H1 (cell line): ENCODE data around the gene TMEM174. TPM values are rescaled to one million over a fixed set of nuclear protein-coding genes. Genes with fewer than 3 reads are reported as not detected.

ENCODE experiments used
- CTCF ChIA-PET: fragments of 300-600 bp; sonication (Branson Sonifier 250); formaldehyde crosslinking; loops from one replicate; lab custom pipeline; 2021; ENCODE audit not compliant: partially characterized antibody; lab: Charles Lee
- POLR2A ChIA-PET: fragments of 300-600 bp; sonication (Branson Sonifier 250); formaldehyde crosslinking; loops from one replicate; lab custom pipeline; 2021; ENCODE audit warnings: inconsistent platforms; ENCODE audit not compliant: partially characterized antibody; lab: Charles Lee
- DNase-seq, 2 experiments: peaks; one replicate each; pipeline versions ENCODE4 v3.0.0 to v3.0.0-alpha.2; 2010 to 2022; ENCODE audit warnings: low spot score in 2 of 2, low read depth in 1 of 2, mixed read lengths in 1 of 2
- FAIRE-seq: peaks from 2 replicates; lab custom pipeline; 2011; peaks lifted over from hg19 to GRCh38; lab: Jason Lieb, UNC
- H2AFZ ChIP-seq: 2 replicates; pipeline ENCODE4 v1.8.1; 2012; ENCODE audit warnings: low read length, inconsistent platforms
- H2AK5ac ChIP-seq: 2 replicates; pipeline ENCODE4 v1.6.1; 2013; ENCODE audit warnings: low read depth, low read length
- H2BK120ac ChIP-seq: replicated peaks from 2 replicates; pipeline ENCODE3; 2013; ENCODE audit warnings: low read depth, low read length, inconsistent platforms
- H2BK12ac ChIP-seq: 2 replicates; pipeline ENCODE4 v1.6.1; 2013; ENCODE audit warnings: low read depth, low read length
- H2BK15ac ChIP-seq: 2 replicates; pipeline ENCODE4 v1.6.1; 2013; ENCODE audit warnings: low read length
- H2BK20ac ChIP-seq: 2 replicates; pipeline ENCODE4 v1.6.1; 2013; ENCODE audit warnings: low read length
- H2BK5ac ChIP-seq: 2 replicates; pipeline ENCODE4 v1.6.1; 2013; ENCODE audit warnings: low read depth, low read length
- H3K14ac ChIP-seq: 2 replicates; pipeline ENCODE4 v1.6.1; 2013; ENCODE audit warnings: inconsistent platforms; ENCODE audit not compliant: insufficient read length
- H3K18ac ChIP-seq: 2 replicates; pipeline ENCODE4 v1.6.1; 2013; ENCODE audit warnings: low read length; ENCODE audit errors: extremely low read depth
- H3K23ac ChIP-seq: 2 replicates; pipeline ENCODE4 v1.6.1; 2013; ENCODE audit warnings: inconsistent platforms; ENCODE audit not compliant: insufficient read length
- H3K23me2 ChIP-seq: 2 replicates; pipeline ENCODE4 v1.6.1; 2013; ENCODE audit warnings: low read depth, low read length
- H3K27ac ChIP-seq: 2 replicates; pipeline ENCODE4 v1.6.1; 2011; ENCODE audit warnings: low read depth, low read length, inconsistent platforms
- H3K27me3 ChIP-seq, 4 experiments: replicated peaks in 1 of 4; 1 replicate in 1 of 4; 2 replicates in 3 of 4; pipeline versions ENCODE4 v1.6.1 to v1.8.1; 2011 to 2013; ENCODE audit warnings: low read length in 3 of 4, mild to moderate bottlenecking in 3 of 4, inconsistent platforms in 2 of 4, mixed read lengths in 2 of 4, moderate library complexity in 1 of 4; ENCODE audit not compliant: control insufficient read depth in 3 of 4, insufficient read depth in 3 of 4; ENCODE audit errors: extremely low read depth in 1 of 4
- H3K36me3 ChIP-seq, 4 experiments: 2 replicates each; pipeline versions ENCODE4 v1.6.1 to v1.8.1; 2011 to 2013; ENCODE audit warnings: mild to moderate bottlenecking in 4 of 4, low read length in 3 of 4, moderate library complexity in 2 of 4, control low read depth in 1 of 4, inconsistent platforms in 1 of 4; ENCODE audit not compliant: insufficient read depth in 4 of 4, control insufficient read depth in 2 of 4
- H3K4ac ChIP-seq: replicated peaks from 2 replicates; pipeline ENCODE3; 2013; ENCODE audit warnings: low read length, low read depth, mixed read lengths, inconsistent platforms; ENCODE audit not compliant: insufficient read length
- H3K4me1 ChIP-seq, 4 experiments: replicated peaks in 1 of 4; 1 replicate in 1 of 4; 2 replicates in 3 of 4; pipeline versions ENCODE4 v1.6.1 to v1.8.1; 2011 to 2013; ENCODE audit warnings: low read length in 3 of 4, inconsistent platforms in 2 of 4, mixed read lengths in 1 of 4; ENCODE audit not compliant: insufficient read depth in 4 of 4, control insufficient read depth in 3 of 4
- H3K4me2 ChIP-seq, 2 experiments: 2 replicates each; pipeline versions ENCODE4 v1.6.1 to v1.8.1; 2011 to 2013; ENCODE audit warnings: low read depth in 2 of 2, low read length in 2 of 2, control low read depth in 1 of 2, inconsistent platforms in 1 of 2, mild to moderate bottlenecking in 1 of 2; ENCODE audit not compliant: insufficient read depth in 1 of 2
- H3K4me3 ChIP-seq, 4 experiments: fragments of 200-600, 300-600 bp in 1 of 4; sonication (generic), shearing (Covaris generic), sonication (Bioruptor Twin) in 1 of 4; 2 replicates each; pipeline versions ENCODE4 v1.5.1 to v1.8.1; 2011 to 2016; ENCODE audit warnings: low read length in 4 of 4, low read depth in 3 of 4, control low read depth in 2 of 4, inconsistent platforms in 2 of 4, mild to moderate bottlenecking in 2 of 4, mixed read lengths in 1 of 4, moderate library complexity in 1 of 4; ENCODE audit not compliant: insufficient read depth in 2 of 4; ENCODE audit errors: extremely low read depth in 1 of 4
- H3K56ac ChIP-seq: replicated peaks from 2 replicates; pipeline ENCODE3; 2013; ENCODE audit warnings: low read depth, mild to moderate bottlenecking, mixed read lengths, low read length, inconsistent platforms; ENCODE audit not compliant: insufficient read length
- H3K79me1 ChIP-seq: 2 replicates; pipeline ENCODE4 v1.6.1; 2013; ENCODE audit warnings: low read depth, low read length, control low read depth
- H3K79me2 ChIP-seq, 2 experiments: 2 replicates each; pipeline versions ENCODE4 v1.6.1 to v1.8.1; 2012 to 2013; ENCODE audit warnings: low read length in 2 of 2, mild to moderate bottlenecking in 2 of 2, inconsistent platforms in 1 of 2; ENCODE audit not compliant: insufficient read depth in 2 of 2, control insufficient read depth in 1 of 2
- H3K9ac ChIP-seq, 4 experiments: replicated peaks in 1 of 4; 1 replicate in 1 of 4; 2 replicates in 3 of 4; pipeline versions ENCODE4 v1.6.1 to v1.8.1; 2011 to 2013; ENCODE audit warnings: low read depth in 3 of 4, low read length in 3 of 4, control low read depth in 2 of 4, mild to moderate bottlenecking in 2 of 4, moderate library complexity in 2 of 4, inconsistent platforms in 1 of 4; ENCODE audit errors: extremely low read depth in 1 of 4
- H3K9me3 ChIP-seq, 2 experiments: 2 replicates each; pipeline versions ENCODE4 v1.6.1 to v1.8.1; 2012 to 2013; ENCODE audit warnings: mild to moderate bottlenecking in 2 of 2, moderate library complexity in 2 of 2, control low read depth in 1 of 2, inconsistent platforms in 1 of 2, low read depth in 1 of 2, low read length in 1 of 2, mixed read lengths in 1 of 2; ENCODE audit not compliant: insufficient read depth in 2 of 2
- H4K20me1 ChIP-seq, 2 experiments: replicated peaks in 1 of 2; 2 replicates each; pipeline versions ENCODE3 to v1.8.1; 2011 to 2013; ENCODE audit warnings: inconsistent platforms in 2 of 2, low read length in 2 of 2, mild to moderate bottlenecking in 1 of 2; ENCODE audit not compliant: insufficient read depth in 2 of 2, control insufficient read depth in 1 of 2
- H4K5ac ChIP-seq: 2 replicates; pipeline ENCODE4 v1.6.1; 2013; ENCODE audit warnings: low read length, low read depth, mixed read lengths, inconsistent platforms; ENCODE audit not compliant: insufficient read length
- H4K8ac ChIP-seq: 2 replicates; pipeline ENCODE4 v1.8.0; 2013; ENCODE audit warnings: mild to moderate bottlenecking, moderate library complexity, low read length, inconsistent platforms; ENCODE audit not compliant: insufficient read depth; ENCODE audit errors: extremely low read depth
- H4K91ac ChIP-seq: replicated peaks from 2 replicates; pipeline ENCODE3; 2013; ENCODE audit warnings: low read length, mixed read lengths, inconsistent platforms; ENCODE audit not compliant: insufficient read length
- JUN ChIP-seq: IDR thresholded peaks from 2 replicates; pipeline ENCODE4 v1.6.1; 2011; ENCODE audit warnings: low read depth, mild to moderate bottlenecking, improper control_type of control experiment, low read length
- POLR2AphosphoS5 ChIP-seq: IDR thresholded peaks from 2 replicates; pipeline ENCODE4 v1.6.1; 2011; ENCODE audit warnings: low read depth, low read length
- polyA plus RNA-seq, 7 experiments: library from polyadenylated mRNA; depleted of rRNA in 3 of 7; stranded (reverse) in 5 of 7; unstranded in 2 of 7; fragments of >200 nt in 5 of 7; fragments of 200-250 nt in 2 of 7; gene quantifications; 1 replicate in 5 of 7; 2 replicates in 1 of 7; 4 replicates in 1 of 7; pipeline versions ENCODE4 v1.2.1 to v1.2.3, GENCODE V29; 2011 to 2013; ENCODE audit warnings: missing spikeins in 2 of 7, mixed read lengths in 2 of 7
- total RNA-seq: library from RNA; stranded (reverse); fragmentation: NEBNext Ultra II Directional; extraction: Animal tissue kit (Norgen Biotek cat#: 25700); gene quantifications from 2 replicates; pipeline ENCODE4 v1.2.1, GENCODE V29; 2021

The TMEM174 gene
- total and polyA plus RNA-seq, 2 of the 8 experiments (the other 6 are each of a cell fraction or from before 2014, with no cell fraction given), result not detected

DNA sequence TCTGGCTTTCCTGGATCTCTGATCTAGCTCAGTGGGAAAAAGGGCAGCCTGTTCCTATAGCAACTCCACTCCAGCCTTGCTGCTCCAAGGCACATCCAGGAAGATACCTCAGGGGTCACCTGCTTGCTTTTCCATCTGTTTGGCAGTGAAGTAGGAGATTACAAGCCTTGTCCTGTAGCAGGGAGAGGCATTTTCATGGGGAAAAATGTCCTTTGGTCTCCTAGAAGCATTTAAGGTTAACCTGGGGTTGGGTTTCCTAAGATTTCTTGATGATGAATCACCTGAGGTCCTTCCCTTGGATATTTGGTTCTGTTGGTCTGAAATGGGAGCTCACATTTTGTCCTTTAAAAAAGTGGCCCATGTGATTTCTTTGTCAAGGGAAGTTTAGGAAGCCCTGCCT lies 1.5 kb upstream of the TMEM174 start:
- Histone ChIP-seq H3K9me3 (no peaks in the 10 kb centered on the region), H3K36me3 (no peaks in the 10 kb centered on the region), H3K4me2 (no peak overlapping the region), H2BK5ac (no peak overlapping the region), H3K4me3 (no peak overlapping the region), H3K79me2 (no peaks in the 10 kb centered on the region), H3K23ac (no peak overlapping the region), H2BK120ac (no peak overlapping the region), H3K27me3 (no peaks in the 10 kb centered on the region), H2BK20ac (no peak overlapping the region), H2BK15ac (no peak overlapping the region), H4K8ac (no peak overlapping the region), H2BK12ac (no peak overlapping the region), H3K23me2 (no peaks in the 10 kb centered on the region), H3K27ac (no peak overlapping the region), H4K20me1 (no peaks in the 10 kb centered on the region), H3K14ac (no peak overlapping the region), H2AK5ac (no peak overlapping the region), H4K5ac (no peak overlapping the region), H3K4me1 (no peaks in the 10 kb centered on the region), H3K9ac (no peak overlapping the region), H3K79me1 (no peaks in the 10 kb centered on the region), H3K18ac (no peak overlapping the region), H4K91ac (no peak overlapping the region), H2AFZ (no peak overlapping the region), H3K4ac (no peak overlapping the region), H3K56ac (no peak overlapping the region)
- DNase-seq (no peak), FAIRE-seq (no peak)
- ChIA-PET CTCF (interaction anchor here (0.6 to 7.5 kb wide), 40 partner anchors 8 to 345 kb away, joined by 3 to 41 read pairs (median 6); no protein-coding TSS in a partner anchor), POLR2A (no interaction called here)
- TF ChIP-seq JUN (no peak), POLR2AphosphoS5 (no peak)
